Mesodermal cell (in vitro differentiated cells): ENCODE data around the gene MEI1.

Experiments
- H3K27ac ChIP-seq: 2 replicates; pipeline ENCODE4 v1.7.0; 2013; ENCODE audit warnings: mild to moderate bottlenecking, low read depth, low read length, moderate library complexity; ENCODE audit not compliant: severe bottlenecking
- H3K36me3 ChIP-seq: 2 replicates; pipeline ENCODE4 v1.7.1; 2013; ENCODE audit warnings: mild to moderate bottlenecking, low read length, moderate library complexity; ENCODE audit not compliant: control insufficient read depth, insufficient read depth
- H3K4me1 ChIP-seq: one replicate; pipeline ENCODE4 v1.7.1; 2013; ENCODE audit warnings: mild to moderate bottlenecking, low read length; ENCODE audit not compliant: insufficient read depth, control insufficient read depth, poor library complexity, severe bottlenecking
- H3K4me3 ChIP-seq: 2 replicates; pipeline ENCODE4 v1.7.0; 2013; ENCODE audit warnings: low read length, control low read depth, mild to moderate bottlenecking; ENCODE audit not compliant: insufficient read depth, poor library complexity, severe bottlenecking; ENCODE audit errors: extremely low read depth
- H3K9me3 ChIP-seq: 2 replicates; pipeline ENCODE4 v1.7.1; 2013; ENCODE audit warnings: mild to moderate bottlenecking, low read length, moderate library complexity; ENCODE audit not compliant: control insufficient read depth
- WGBS, 2 experiments: methylation state at CpG; one replicate each; pipeline ENCODE4 v1.1.5; 2013; ENCODE audit warnings: missing lambda C conversion rate in 2 of 2; ENCODE audit not compliant: insufficient coverage in 2 of 2; 5-methylcytosine and 5-hydroxymethylcytosine counted together

Gene MEI1

DNA sequence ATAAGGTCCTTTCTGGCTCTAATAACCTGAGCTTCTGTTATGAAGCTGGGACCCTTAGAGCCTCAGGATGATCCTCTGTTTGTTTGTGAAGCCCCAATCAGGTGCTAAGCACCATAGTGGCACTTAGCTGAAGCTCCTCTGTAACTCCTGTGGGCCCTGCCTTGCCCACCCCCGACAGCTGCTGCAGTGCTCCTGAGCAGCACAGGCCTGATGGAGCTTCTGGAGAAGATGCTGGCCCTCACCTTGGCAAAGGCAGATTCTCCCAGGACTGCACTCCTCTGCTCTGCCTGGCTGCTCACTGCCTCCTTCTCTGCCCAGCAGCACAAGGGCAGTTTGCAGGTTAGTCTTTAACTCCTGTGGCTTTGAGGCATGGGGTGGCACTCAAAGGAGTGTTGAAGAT is 82.2 kb downstream of the MEI1 start:
- Histone ChIP-seq H3K4me1 (peaks cover 4% of the 10 kb centered on the region), H3K36me3 (no peaks in the 10 kb centered on the region), H3K9me3 (no peaks in the 10 kb centered on the region), H3K27ac (no peak overlapping the region), H3K4me3 (no peak overlapping the region)
- WGBS, 2 experiments: 70 to 78% methylated on average over 1 of the region's 1 CpG

DNA sequence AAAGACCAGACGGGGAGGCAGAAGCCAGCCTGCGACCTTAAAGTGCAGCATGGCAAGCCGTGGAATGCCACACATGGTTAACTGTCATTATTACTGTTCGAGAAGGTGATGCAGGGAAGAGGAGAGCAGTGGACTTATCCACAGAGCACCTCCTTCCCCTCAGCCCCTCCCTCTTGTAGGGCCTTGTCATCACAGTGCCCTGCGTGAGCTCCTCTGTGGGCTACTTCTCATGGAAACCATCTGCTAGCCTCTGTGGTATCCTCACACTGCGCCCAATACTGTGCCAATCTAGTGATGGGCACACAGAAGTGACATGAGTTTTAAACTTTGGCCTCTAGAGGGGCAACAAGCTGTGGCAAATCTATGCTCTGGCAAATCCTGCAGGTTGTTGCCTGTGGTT is 83.0 kb downstream of the MEI1 start:
- Histone ChIP-seq H3K4me1 (peaks cover 4% of the 10 kb centered on the region), H3K36me3 (no peaks in the 10 kb centered on the region), H3K9me3 (no peaks in the 10 kb centered on the region), H3K27ac (no peak overlapping the region), H3K4me3 (no peak overlapping the region)
- 84 to 92% methylated on average over 5 to 6 of the region's 6 CpGs for WGBS, 2 experiments

DNA sequence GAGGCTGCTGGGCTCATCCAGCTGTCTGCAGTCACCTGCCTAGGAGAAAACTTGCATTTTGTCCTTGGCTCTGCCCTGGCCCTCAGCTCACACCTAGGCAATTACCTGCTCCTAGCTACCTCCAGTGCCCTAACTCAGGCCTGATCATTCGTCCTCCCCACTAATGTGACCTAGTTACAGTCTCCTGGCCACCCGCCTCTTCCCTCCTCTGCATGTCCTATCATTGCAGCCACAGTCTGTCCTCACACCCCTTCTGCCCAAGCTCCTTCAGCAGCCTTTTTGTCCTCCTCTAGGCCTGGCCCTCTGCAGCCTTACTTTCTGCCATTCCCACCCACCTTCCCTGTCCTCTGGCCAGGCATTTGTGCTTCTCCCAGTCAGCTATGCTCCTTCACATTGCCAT is 83.4 kb downstream of the MEI1 start:
- H3K4me1 ChIP-seq: peaks cover 4% of the 10 kb centered on the region
- WGBS, 2 experiments: 86 to 92% methylated on average over 2 of the region's 2 CpGs
- H3K9me3 ChIP-seq: no peaks in the 10 kb centered on the region
- no peaks in the 10 kb centered on the region for H3K36me3 ChIP-seq
- H3K4me3 ChIP-seq: no peak overlapping the region
- H3K27ac ChIP-seq: no peak overlapping the region

DNA sequence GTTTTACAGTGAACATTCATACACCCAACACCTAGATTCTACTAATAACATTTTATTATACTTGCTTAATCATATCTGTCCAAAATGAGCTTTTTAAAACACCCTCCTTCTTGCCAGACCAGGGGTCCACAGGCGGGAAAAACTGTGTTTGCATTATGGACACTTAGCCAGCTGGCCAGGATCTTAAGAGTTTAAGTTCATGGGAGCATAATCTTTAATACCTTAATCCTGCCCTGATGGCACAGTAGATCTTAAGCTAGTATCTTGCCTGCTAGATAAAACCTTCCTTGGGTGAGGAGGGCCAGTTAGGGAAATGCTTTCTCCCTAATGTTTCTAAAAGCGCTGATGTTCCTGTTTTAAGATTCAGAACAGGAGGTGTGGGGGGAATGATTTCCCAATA is 88.0 kb downstream of the MEI1 start:
- WGBS, 2 experiments: no CpG with 5 or more reads among the region's 2 CpGs
- Histone ChIP-seq H3K4me1 (no peaks in the 10 kb centered on the region), H3K9me3 (no peaks in the 10 kb centered on the region), H3K27ac (no peak overlapping the region), H3K36me3 (no peaks in the 10 kb centered on the region), H3K4me3 (no peak overlapping the region)

DNA sequence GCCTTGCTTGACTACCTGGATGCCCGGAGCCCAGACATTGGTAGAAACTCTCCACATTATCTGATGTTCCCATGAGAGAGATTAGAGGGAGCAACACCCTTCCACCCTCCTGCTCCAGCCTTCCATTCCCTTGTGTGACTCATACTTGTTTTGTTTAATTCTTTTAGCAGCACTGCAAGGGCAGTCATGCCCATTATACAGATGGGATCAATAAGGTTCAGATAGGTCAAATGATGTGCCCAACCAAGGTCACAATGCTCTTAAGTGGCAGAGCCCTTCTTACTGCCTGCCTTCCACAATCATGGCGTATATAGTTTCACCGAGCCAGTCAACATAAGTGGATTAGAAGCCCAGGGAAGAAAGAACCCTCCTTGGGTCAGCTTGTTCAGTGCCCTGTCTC is 94.6 kb downstream of the MEI1 start:
- Histone ChIP-seq H3K9me3 (no peaks in the 10 kb centered on the region), H3K36me3 (no peaks in the 10 kb centered on the region), H3K4me3 (no peak overlapping the region), H3K27ac (no peak overlapping the region), H3K4me1 (no peaks in the 10 kb centered on the region)
- 100% methylated on average over 2 to 3 of the region's 3 CpGs for WGBS, 2 experiments

DNA sequence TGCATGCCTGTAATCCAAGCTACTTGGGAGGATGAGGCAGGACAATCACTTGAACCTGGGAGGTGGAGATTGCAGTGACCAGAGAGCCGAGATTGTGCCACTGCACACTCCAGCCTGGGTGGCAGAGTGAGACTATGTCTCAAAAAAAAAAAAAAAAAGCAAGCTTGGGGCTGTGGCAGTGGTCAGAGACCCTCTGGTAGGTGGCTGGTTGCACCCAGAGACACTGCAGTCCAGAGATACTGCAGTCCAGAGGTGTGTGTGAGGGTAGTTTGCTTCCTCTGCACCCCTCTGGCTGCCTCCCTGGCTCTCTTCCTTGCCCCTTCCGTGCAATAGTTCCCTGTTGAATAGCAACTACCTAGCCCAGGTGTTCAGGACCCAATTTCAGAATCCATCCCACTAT is 99.4 kb downstream of the MEI1 start:
- 100% methylated on average over 1 to 2 of the region's 2 CpGs for WGBS, 2 experiments
- Histone ChIP-seq H3K36me3 (no peaks in the 10 kb centered on the region), H3K4me3 (no peak overlapping the region), H3K27ac (no peak overlapping the region), H3K9me3 (no peaks in the 10 kb centered on the region), H3K4me1 (no peaks in the 10 kb centered on the region)

DNA sequence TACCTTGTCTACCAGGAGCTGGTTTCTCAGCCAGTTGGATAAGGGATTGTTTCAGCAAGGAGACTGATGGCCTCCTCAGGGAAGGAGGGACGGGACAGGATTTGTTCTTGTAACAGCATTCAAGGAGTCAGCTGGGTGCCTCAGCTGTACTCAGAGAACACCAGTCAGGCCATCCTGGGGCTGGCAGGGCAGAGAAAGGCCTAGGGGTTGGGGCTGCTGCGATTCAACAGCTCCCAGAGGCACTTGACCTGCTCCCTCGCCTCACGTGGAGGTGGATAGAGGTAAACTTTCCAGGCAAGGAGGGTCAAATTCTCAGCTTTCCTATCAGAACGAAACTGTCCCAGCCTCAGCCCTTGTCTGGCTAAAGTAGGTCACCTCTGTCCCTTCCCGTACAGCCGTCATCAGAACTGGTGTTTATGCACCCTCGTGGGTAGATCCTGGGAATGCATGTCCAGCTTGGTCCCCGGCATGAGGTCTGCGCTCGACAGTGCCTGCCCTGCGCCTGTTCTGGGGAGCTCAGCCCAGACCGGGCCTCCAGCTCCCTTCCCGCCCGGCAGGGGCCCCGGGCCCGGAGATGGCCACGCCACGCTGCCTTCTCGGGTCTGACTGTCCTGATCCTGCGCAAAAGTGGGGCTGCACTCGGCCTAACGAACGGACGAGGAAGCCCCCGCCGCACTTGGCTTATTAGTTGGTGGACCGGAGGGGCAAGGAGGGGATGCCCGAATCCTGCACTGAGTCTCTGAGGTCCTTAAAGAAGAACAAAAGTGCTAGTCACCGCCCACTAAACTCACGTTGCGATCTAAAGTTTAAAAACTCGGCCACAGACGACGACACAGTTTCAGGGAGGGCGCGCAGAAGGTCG is 100.4 kb downstream of the MEI1 start:
- Histone ChIP-seq H3K36me3 (peaks cover 5% of the 10 kb centered on the region), H3K9me3 (no peaks in the 10 kb centered on the region), H3K27ac (peak overlapping the region; percentile 49), H3K4me3 (peak overlapping the region; percentile 75), H3K4me1 (no peaks in the 10 kb centered on the region)
- WGBS, 2 experiments: 71 to 81% methylated on average over 38 of the region's 38 CpGs

DNA sequence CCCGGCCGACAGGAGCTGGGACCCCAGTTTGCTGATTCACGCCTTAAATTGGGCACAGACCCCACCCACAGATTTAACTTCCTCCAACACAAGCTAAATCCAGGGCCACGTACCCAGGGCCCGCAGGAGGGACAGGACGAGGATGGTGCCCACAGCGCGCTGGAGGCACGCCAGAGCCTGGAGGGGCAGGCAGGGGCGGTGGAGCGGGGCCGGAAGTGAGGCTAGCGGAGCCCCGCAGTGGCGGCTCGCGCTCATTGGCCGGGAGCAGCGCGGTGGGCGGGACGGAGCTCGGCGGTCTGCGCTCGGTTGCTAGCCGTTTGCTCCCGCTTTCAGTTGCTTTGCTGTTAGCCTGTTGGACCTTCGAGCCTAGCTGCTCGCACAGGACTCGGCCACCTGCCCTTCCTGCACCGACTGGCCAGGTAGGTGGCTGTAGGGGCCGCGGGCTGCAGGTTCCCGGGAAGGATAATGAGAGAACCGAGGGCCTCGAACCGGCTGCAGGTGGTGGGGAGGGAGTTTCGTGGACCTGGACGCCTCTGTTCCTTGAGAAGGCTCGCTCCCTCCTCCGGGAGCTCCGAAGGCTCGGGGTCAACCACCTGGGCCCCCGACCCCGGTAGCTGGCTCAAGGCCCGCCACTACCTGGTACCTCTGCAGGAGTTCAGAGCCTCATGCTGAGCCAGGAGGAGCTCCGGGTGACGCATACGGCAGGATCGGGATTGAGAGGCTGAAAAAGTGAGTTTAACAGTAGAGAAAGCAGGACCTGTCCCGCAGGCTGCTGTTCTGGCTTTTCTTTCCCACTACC is 101.2 kb downstream of the MEI1 start, which contains the start of gene CCDC134:
Gene CCDC134, plus strand, starts transcription at position 332 of the 799 bp plus-strand sequence. CDS start 8,212 bp downstream, outside the sequence.
- H3K36me3 ChIP-seq: peaks cover 5% of the 10 kb centered on the region
- no peaks in the 10 kb centered on the region for H3K4me1 ChIP-seq
- 1 to 2% methylated on average over 40 to 49 of the region's 52 CpGs for WGBS, 2 experiments
- H3K27ac ChIP-seq: peak within 1 kb of the TSS; percentile 55
- no peaks in the 10 kb centered on the region for H3K9me3 ChIP-seq
- H3K4me3 ChIP-seq: peak within 1 kb of the TSS; percentile 75

DNA sequence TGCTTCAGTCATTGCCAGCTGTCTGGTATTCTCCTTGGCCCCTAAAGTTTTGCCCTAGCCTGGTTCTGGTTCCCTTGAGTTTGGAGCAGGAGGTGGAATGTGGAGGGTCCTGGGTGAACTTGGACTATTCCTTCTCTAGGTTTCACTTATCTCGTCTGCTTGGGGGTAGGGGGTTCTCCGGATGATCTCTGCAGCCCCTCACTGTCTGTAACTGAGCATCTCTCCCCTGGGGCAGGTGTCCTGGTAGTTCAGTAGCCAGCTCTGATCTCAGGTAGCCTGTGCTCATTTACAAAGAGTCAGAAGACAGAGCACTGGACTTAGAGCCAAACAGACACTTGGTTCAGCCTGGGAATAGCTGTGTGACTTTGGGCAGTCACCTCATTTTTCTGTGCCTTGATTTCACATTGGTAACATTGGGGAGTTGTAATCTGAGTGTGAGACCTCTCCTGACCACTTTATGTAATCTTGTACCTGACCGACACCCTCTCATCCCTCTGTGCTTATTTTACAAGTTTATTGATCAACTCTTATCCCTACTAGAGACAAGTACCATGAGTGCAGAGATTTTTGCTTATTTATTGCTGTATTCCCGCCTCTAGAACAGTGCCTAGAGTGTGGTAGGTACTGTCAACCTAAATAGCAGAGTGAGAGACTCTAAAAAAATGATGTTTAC is 102.0 kb downstream of the MEI1 start:
- no peak overlapping the region for H3K27ac ChIP-seq
- 27 to 43% methylated on average over 2 to 3 of the region's 4 CpGs for WGBS, 2 experiments
- H3K4me3 ChIP-seq: peak overlapping the region; percentile 75
- H3K36me3 ChIP-seq: peaks cover 5% of the 10 kb centered on the region
- no peaks in the 10 kb centered on the region for H3K4me1 ChIP-seq
- H3K9me3 ChIP-seq: no peaks in the 10 kb centered on the region

DNA sequence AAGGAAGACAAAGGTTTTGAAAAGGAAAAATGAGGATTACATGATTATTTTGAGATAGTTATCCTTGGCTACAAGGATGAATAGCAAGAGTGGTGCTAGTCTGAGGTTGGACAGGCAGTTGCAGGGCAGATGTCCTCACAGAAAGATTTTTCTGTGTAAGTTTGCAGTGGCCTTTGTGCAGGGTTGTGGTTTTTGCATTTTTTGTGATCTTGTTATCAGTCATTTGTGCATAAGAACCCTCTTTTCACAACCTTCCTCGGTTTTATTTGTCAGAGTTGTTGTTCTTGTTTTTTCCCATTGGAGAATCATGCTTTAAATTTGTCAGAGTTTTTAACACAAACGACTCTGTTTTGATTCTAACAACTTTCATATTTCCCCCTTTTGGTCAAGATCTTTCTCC is 102.6 kb downstream of the MEI1 start:
- Histone ChIP-seq H3K36me3 (peaks cover 5% of the 10 kb centered on the region), H3K4me1 (no peaks in the 10 kb centered on the region), H3K27ac (no peak overlapping the region), H3K9me3 (no peaks in the 10 kb centered on the region), H3K4me3 (no peak overlapping the region)
- WGBS, 2 experiments: 100% methylated on average over 1 of the region's 2 CpGs; no CpG with 5 or more reads in 1 of the 2 experiments
